ENCODE results near the gene SLC38A1. TPM values are rescaled to one million over a fixed set of nuclear protein-coding genes. Genes with fewer than 3 reads are reported as not detected.

The SLC38A1 gene
- polyA plus RNA-seq, 1 experiment, result 76.8 TPM

- TF ChIP-seq CTCF (IDR thresholded peaks at IDR 0.05; ENCODE audit: insufficient read depth, low read depth, low read length), result no peak
- DNase-seq (ENCODE audit: low read depth), result no peak
- Histone ChIP-seq H3K36me3 (ENCODE audit: control insufficient read depth, insufficient read depth, low read length) (no peaks in the 10 kb centered on the region), H3K4me3 (ENCODE audit: low read depth, low read length) (no peak overlapping the region), H3K27me3 (ENCODE audit: control insufficient read depth, insufficient read depth, low read length) (no peaks in the 10 kb centered on the region)
- ChIA-PET CTCF (no interaction called here), POLR2A (no interaction called here)
Measured at GRCh38 chr12:46149079-46149464, 119.8 kb downstream of the SLC38A1 start.

GRCh38 chr12:46148327-46149078 lies 120.3 kb downstream of the SLC38A1 start:
- no peak for TF ChIP-seq CTCF (IDR thresholded peaks at IDR 0.05; ENCODE audit: insufficient read depth, low read depth, low read length)
- ChIA-PET POLR2A (no interaction called here), CTCF (no interaction called here)
- DNase-seq (ENCODE audit: low read depth), result no peak
- Histone ChIP-seq H3K36me3 (ENCODE audit: control insufficient read depth, insufficient read depth, low read length) (no peaks in the 10 kb centered on the region), H3K4me3 (ENCODE audit: low read depth, low read length) (no peak overlapping the region), H3K27me3 (ENCODE audit: control insufficient read depth, insufficient read depth, low read length) (no peaks in the 10 kb centered on the region)

GRCh38 chr12:46147144-46147543 lies 121.7 kb downstream of the SLC38A1 start:
- ChIA-PET POLR2A (no interaction called here), CTCF (interaction anchor here (0.6 to 1.0 kb wide), 2 partner anchors 22 to 943 kb away, joined by 3 to 4 read pairs; no protein-coding TSS in a partner anchor)
- H3K4me3 ChIP-seq (ENCODE audit: low read depth, low read length), result no peak overlapping the region
- H3K27me3 ChIP-seq (ENCODE audit: control insufficient read depth, insufficient read depth, low read length), result peaks cover 2% of the 10 kb centered on the region; the same call in 1 of the 2 replicates
- DNase-seq (ENCODE audit: low read depth), result no peak
- no peaks in the 10 kb centered on the region for H3K36me3 ChIP-seq (ENCODE audit: control insufficient read depth, insufficient read depth, low read length)
- TF ChIP-seq CTCF (IDR thresholded peaks at IDR 0.05; ENCODE audit: insufficient read depth, low read depth, low read length), result no peak

- no peak for DNase-seq (ENCODE audit: low read depth)
- Histone ChIP-seq H3K4me3 (ENCODE audit: low read depth, low read length) (no peak overlapping the region), H3K27me3 (ENCODE audit: control insufficient read depth, insufficient read depth, low read length) (peaks cover 2% of the 10 kb centered on the region; the same call in 1 of the 2 replicates), H3K36me3 (ENCODE audit: control insufficient read depth, insufficient read depth, low read length) (no peaks in the 10 kb centered on the region)
- ChIA-PET CTCF (interaction anchor here (0.7 to 1.2 kb wide), 3 partner anchors 20 to 22 kb away, joined by 3 to 4 read pairs (median 3); no protein-coding TSS in a partner anchor), POLR2A (no interaction called here)
- no peak for TF ChIP-seq CTCF (IDR thresholded peaks at IDR 0.05; ENCODE audit: insufficient read depth, low read depth, low read length)
Measured at GRCh38 chr12:46145881-46146280, 123.0 kb downstream of the SLC38A1 start.

- H3K4me3 ChIP-seq (ENCODE audit: low read depth, low read length), result no peak overlapping the region
- H3K27me3 ChIP-seq (ENCODE audit: control insufficient read depth, insufficient read depth, low read length), result peaks cover 2% of the 10 kb centered on the region; the same call in 1 of the 2 replicates
- no peak for DNase-seq (ENCODE audit: low read depth)
- ChIA-PET POLR2A (no interaction called here), CTCF (no interaction called here)
- no peak for TF ChIP-seq CTCF (IDR thresholded peaks at IDR 0.05; ENCODE audit: insufficient read depth, low read depth, low read length)
- no peaks in the 10 kb centered on the region for H3K36me3 ChIP-seq (ENCODE audit: control insufficient read depth, insufficient read depth, low read length)
Measured at GRCh38 chr12:46144433-46144832, 124.4 kb downstream of the SLC38A1 start.
